HG02610 (cell line): ENCODE measurements around the gene CYP2A6.

ENCODE experiments used
- ATAC-seq: cut with Tn5 transposase; IDR thresholded peaks from one replicate; pipeline ENCODE4 v1.9.1; 2021; ENCODE audit warnings: mild to moderate bottlenecking, moderate library complexity; ENCODE audit not compliant: unreplicated experiment

The CYP2A6 gene

DNA sequence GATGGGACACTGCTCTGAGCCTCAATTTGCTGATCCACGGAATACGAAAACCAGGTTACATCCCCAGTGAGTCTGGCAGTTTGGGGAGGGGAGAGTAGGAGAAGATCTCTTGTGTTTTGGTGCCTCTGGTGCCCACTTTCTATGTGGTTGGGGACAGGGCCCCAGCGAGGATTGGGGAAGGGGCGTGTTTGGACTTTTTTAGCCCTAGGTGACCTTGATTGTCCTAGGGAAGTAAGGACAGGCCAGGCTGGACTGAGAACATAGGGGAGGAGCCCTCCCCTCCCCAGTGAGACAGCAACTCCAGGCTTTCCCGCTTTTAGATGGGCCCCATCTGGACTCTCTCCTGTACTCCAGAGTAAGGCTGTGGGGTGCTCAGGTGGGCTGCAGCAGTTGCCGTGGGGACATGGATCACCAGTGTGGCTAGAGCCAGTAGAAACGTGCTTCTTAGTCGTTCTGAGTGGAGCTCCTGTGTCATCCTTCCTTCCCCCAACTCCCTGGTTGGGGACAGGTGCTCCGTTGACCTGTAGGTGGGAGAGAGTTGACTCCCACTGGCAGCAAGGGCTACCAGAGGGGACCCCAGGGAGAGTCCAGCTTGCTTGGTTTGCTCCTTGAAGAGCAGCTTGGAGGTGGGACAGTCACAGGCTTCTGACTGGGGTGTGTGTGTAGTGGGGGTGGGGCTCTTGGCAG, 46.9 kb downstream of the CYP2A6 start:
- ATAC-seq, result no peak

DNA sequence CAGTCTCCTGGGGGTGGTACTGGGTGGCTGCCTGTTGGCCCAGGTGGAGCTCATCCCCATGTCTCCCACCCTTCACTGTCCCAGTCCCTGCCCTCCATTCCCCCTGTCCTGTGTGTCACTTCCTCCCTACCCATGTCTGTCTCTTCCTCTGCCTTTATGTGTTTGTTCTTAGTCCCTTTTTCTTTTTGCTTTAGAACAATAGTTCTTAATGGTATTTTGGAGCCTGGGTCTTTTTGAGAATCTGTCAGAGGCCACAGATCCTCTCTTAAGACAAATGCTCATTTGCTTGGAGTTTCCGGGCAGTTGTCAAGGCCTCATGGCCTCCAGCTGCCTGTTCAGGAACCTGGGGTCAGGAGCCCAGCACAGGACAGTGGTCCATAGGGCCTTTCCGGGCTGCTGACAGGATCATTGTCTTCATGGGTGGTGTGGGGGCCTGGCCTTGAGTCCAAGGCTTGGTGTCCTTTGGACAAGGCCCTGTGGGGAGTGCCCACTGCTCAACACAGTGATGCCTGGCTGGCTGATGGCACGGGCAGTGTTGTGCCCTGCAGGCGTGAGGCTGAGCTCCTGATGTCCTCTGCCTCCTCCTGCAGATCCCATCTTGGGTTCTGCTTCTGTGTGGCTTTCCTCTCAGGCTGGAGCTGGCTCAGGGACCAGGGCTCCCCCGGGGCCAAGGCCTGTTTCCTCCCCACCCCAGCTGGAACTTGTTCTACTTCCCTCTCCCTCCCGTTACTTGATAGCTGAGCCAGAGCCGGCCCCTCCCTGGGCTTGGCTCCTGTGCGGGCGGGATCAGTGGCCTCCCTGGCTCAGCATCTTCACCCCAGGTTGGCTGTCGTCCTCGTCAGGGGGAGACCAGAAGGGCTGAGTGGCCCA, 47.7 kb downstream of the CYP2A6 start:
- ATAC-seq, result no peak

GRCh38 chr19:40801426-40802299, 48.6 kb downstream of the CYP2A6 start:
- no peak for ATAC-seq

DNA sequence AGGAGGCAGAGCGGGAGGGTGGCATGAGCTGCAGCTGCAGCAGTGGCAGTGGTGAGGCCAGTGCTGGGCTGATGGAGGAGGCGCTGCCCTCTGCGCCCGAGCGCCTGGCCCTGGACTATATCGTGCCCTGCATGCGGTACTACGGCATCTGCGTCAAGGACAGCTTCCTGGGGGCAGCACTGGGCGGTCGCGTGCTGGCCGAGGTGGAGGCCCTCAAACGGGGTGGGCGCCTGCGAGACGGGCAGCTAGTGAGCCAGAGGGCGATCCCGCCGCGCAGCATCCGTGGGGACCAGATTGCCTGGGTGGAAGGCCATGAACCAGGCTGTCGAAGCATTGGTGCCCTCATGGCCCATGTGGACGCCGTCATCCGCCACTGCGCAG, 49.3 kb downstream of the CYP2A6 start:
- no peak for ATAC-seq

- ATAC-seq, result no peak
Observed at GRCh38 chr19:40800339-40800996, 49.8 kb downstream of the CYP2A6 start.

DNA sequence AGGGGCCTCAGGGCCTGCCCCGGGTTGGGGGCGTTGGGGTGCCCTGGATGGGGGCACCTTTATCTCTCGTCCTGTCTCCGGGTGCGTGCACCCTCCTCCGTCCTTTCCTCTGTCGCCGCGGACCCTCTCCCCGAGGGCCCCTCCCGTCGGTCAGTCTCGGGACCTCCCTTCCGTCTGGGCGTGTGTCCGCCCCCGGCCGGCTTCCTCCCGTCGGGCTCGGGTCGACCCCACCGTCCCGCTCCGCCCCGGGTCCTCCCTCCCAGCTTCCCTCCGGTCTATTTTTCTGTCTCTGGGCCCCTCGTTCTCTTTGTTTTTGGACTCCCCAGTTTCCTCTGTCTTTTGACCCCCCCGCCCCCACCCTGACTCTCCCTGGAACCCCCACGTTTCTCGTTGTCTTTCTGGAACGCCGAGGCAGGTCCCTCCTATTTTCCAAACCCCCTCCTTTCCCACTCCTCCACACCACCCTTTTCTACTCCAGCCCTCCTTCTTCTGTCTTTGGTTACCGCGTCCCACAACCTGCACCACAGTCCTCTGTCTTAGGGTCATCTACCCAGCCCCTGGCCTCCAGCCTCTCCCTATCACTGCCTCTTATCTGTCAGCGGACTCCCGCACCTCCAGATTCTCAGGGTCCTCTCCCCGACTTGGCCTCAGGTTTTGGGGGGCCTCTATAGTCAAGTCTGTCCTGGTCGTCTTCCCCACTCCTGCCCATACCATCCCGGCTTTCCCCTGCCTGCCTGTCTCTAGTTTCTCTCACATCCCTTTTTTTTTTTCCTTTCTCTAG, 50.5 kb downstream of the CYP2A6 start:
- ATAC-seq, result no peak

DNA sequence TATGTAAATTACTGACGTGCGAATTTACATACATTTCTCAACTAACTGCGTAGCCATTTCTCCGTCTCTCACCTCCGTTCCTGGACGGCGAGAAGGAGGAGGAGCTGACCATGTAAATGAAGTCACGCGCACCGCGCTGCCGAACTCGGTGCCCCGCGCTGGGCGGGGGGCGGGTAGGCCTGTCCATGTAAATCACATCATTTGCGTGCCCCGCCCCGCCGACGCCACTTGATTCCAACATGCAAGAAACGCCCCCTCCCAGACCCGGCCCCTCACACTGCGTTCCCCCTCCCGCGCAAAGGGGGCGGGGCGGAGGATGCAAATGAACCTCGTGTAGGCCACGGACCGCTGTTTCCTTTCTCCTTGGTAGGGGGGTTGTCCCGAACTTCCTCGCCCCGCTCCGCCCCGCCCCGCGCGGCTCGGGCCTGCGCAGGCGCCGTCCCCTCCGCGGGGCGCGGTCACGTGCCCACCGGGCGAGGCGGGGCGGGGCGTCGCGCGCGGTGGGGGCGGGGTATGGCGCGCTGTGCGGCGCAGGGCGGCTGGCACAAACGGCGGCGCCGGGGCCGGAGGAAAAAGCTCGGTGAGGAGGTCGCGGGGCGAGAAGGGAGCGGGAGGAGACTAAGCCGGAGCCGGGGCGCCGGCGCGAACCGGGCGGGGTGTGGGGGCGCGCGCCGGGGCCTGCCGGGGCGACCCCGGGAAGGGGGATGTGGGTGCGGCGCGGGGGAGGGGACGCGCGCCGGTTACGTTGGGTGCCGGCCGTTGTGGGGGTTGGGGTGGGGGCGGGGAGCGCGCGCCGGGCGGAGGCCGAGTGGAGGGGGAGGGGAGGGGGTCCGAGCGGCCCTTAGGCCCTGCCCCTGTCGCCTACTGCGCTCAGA, 51.3 kb downstream of the CYP2A6 start, which contains the start of gene EGLN2:
TSS of gene EGLN2 (plus strand) at position 509 of the 875 bp plus-strand sequence. CDS start 1,382 bp downstream, outside the sequence.
- ATAC-seq, result peak; percentile 75

DNA sequence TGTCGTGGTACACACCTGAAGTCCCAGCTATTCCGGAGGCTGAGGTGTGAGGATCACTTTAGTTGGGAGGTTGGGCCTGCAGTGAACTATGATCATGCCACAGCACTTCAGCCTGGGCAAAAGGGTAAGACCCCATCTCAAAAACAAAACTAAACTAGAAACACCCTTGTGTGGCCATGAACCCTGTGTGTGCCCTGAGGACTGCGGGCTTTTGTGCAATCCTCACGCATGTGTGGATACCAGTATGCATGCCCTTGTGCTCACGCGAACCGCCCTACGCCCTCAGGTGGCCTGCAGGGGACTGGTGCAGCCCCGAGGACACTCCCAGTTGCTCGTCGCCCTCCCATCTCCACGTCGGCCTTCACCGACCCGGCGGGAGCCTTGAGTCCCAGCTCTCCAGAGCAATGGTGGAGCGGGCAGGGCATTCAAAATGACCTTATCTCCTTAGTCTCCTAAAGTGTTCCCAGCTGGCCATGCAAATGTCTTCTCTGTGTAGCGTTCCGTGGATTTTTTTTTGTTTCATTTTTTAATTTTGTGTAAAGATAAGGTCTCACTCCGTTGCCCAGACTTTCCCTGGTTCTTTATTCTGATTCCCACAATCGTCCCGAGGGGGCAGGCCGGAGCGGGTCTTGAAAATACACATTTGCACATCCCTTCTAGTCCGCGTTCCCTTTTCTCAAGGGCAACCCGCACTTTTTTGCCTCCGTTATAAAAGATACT, 52.1 kb downstream of the CYP2A6 start:
- ATAC-seq, result no peak

DNA sequence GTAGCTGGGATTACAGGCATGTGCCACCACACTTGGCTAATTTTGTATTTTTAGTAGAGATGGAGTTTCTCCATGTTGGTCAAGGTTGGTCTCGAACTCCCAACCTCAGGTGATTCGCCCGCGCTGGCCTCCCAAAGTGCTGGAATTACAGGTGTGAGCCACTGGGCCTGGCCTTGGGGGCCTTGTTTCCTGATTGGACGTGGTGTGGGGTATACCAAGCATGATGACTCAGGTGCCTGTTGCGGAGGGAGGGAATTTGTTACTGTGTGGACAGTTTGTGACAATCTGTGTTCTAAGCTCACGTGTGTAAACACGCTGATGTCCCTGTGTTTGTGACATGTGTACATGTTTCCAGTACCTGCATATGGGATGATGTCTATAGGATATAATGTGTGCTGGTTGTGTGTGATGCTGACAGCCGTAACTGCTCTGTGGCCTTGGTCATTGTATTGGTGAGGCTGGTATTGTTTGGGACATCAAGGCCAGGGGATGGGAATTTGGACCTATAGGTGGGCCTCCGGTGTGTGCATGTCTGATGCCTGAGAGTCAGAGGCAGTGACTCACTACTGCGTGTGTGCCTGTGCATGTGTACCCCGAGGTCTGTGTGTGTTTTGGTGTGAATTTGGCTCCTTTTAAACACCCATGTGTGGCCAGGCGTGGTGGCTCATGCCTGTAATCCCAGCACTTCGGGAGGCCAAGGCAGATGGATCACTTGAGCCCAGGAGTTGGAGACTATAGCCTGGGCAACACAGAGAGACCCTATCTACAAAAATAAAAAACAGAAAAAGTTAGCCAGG, 52.9 kb downstream of the CYP2A6 start:
- no peak for ATAC-seq
